Spleen (tissue), 7 donors: ENCODE data around the gene TTC24.

Experiments
- CTCF ChIP-seq, 11 experiments: fragments of 200-600 bp in 7 of 11; fragments of 450-650 bp in 4 of 11; sonication (generic) in 4 of 11; IDR thresholded peaks in 8 of 11; conservative IDR thresholded peaks in 3 of 11; 1 replicate in 7 of 11; 2 replicates in 4 of 11; pipeline versions ENCODE4 v1.4.0 to v1.8.0; 2016 to 2021; ENCODE audit warnings: antibody characterized with exemption in 11 of 11, inconsistent platforms in 4 of 11, mild to moderate bottlenecking in 1 of 11
- POLR2A ChIP-seq, 3 donors: fragments of 450-650 bp; IDR thresholded peaks; one replicate each; pipeline ENCODE4 v1.5.1; 2017; ENCODE audit warnings: antibody characterized with exemption in 3 of 3, mild to moderate bottlenecking in 1 of 3
- POLR2AphosphoS5 ChIP-seq, 3 donors: sonication (generic); formaldehyde crosslinking; IDR thresholded peaks; one replicate each; pipeline ENCODE4 v1.5.1; 2017; ENCODE audit warnings: antibody characterized with exemption in 3 of 3
- donor health status: DM: no; HTN: no; CAD: no; lungs with moderate emphysema.
- donor health status: DM: no; HTN: no; CAD: no.
- donor health status: DM: no; HTN: no; CAD: no.

- TF ChIP-seq POLR2A (IDR thresholded peaks at IDR 0.05) (no peak), CTCF (IDR thresholded peaks at IDR 0.05 in 8 of 11, conservative IDR thresholded peaks at IDR 0.05 in 3 of 11) (no peak), POLR2AphosphoS5 (IDR thresholded peaks at IDR 0.05) (no peak)
Measured at GRCh38 chr1:156624814-156625435, 45.4 kb downstream of the TTC24 start.
